HG03442 (cell line): ENCODE measurements around the gene PALM.

Experiments used
- ATAC-seq: cut with Tn5 transposase; IDR thresholded peaks from one replicate; pipeline ENCODE4 v1.9.1; 2021; ENCODE audit warnings: mild to moderate bottlenecking, moderate library complexity; ENCODE audit not compliant: unreplicated experiment

PALM gene

GRCh38 chr19:778910-779653 lies 70.3 kb downstream of the PALM start:
- ATAC-seq = no peak

DNA sequence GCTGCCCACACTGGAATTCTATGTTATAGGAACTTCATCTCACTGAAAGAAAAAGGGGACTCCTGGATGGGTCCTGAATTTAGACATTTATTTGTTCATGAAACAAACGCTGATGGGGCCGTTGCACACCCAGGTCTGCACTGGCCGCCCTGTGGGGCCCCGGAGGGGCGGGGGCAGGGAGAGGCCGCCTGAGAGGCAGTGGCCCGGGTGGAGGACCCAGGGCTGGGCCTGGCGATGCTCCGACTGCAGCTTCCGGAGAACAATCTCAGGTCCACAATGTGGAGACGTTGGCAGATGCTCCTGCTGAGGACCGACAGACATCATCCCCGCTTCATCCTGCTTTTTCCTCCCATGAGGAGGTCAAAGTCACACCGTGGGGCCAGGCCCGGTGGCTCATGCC lies 72.2 kb downstream of the PALM start:
- ATAC-seq = no peak

DNA sequence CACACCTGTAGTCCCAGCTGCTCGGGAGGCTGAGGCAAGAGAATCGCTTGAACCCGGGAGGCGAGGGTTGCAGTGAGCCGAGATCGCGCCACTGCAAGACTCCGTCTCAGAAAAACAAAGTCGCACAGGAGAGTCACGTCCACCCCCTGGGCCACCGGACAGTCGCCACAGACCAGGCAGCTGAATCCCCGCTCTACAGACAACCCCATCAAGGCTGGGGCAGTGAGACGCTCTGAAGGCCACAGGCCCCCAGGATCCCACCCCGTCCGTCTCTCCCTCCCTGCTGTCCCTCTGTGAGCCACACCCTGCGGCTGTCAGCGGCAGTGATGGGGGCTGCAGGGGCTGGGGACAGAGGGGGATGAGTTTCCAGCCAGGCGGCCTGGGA lies 73.1 kb downstream of the PALM start:
- no peak for ATAC-seq

DNA sequence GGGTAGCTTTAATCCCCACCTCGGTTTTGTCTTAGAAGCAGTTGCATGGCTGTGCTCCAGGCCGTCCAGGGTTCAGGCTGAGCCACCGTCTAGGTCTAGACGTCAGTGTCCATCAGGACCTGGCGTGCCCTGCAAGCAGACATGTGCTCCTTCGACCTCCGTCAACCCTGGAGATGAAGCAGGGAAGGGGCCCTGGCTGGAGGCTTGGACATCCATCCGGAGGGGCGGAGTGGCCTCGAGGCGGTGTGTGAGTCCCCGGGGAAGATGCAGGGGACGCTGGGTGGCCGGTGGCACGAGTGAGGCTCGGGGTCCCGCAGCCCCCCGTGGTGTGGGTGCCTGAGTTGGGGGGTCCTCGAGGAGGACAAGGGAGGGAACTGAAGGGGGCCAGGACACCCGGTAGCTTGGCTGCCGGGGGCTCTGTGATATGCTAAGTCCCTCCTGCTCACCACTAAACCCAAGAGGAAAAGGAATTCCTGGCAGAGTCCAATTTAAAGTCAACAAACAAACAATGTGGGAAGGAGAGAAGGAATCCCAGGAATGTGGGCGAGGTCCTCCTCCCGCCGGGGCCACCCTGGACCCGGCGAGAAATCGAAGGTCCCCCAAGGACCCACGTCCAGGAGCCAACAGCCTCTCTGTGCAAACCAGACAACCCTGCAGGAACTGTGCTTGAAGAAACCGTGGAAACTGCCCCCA lies 73.6 kb downstream of the PALM start:
- ATAC-seq = no peak

DNA sequence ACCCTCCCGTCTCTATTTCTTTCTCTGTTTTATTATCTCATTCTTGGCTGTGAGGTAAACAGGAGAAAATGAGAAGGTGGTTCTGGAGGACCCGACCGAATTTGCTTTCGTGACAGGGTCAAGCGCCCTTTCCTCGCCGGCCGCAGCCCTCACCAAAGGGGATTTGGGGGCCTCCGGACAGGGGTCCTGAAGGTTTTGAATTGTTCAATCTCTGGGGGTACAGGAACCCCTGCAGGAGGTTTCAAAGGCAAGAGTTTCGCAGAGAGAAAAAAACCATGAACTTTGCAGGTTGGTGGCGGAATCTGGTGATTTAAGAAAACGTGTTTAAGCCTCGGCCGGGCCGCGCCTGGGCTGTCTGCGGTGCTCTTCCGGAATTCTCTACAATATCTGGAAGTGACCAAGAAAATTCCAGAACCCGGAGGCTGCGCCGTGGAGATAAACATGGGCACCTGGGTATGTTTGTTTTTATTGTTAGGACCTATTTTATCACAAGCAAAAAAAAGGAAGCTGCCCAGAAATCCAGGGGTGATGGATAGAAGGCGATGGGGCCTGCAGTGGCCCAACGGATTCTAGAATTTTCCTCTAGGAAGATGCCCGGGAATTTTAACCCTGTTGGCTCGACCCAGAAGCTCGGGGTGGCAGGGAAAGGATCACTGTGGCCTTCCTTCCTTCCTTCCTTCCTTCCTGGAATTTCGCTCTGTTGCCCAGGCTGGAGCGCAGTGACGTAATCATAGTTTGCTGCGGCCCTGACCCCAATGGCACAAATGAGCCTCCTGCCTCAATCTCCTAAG lies 74.3 kb downstream of the PALM start:
- no peak for ATAC-seq

- ATAC-seq = no peak
These were observed 75.8 kb downstream of the PALM start for GRCh38 chr19:784541-784940.

GRCh38 chr19:787536-787935 lies 78.8 kb downstream of the PALM start:
- no peak for ATAC-seq

GRCh38 chr19:788686-788982 lies 79.9 kb downstream of the PALM start:
- no peak for ATAC-seq

- no peak for ATAC-seq
These were observed 80.4 kb downstream of the PALM start for GRCh38 chr19:788983-789700.

GRCh38 chr19:789701-790060 lies 80.9 kb downstream of the PALM start:
- no peak for ATAC-seq

GRCh38 chr19:791007-791566 lies 82.4 kb downstream of the PALM start:
- no peak for ATAC-seq

DNA sequence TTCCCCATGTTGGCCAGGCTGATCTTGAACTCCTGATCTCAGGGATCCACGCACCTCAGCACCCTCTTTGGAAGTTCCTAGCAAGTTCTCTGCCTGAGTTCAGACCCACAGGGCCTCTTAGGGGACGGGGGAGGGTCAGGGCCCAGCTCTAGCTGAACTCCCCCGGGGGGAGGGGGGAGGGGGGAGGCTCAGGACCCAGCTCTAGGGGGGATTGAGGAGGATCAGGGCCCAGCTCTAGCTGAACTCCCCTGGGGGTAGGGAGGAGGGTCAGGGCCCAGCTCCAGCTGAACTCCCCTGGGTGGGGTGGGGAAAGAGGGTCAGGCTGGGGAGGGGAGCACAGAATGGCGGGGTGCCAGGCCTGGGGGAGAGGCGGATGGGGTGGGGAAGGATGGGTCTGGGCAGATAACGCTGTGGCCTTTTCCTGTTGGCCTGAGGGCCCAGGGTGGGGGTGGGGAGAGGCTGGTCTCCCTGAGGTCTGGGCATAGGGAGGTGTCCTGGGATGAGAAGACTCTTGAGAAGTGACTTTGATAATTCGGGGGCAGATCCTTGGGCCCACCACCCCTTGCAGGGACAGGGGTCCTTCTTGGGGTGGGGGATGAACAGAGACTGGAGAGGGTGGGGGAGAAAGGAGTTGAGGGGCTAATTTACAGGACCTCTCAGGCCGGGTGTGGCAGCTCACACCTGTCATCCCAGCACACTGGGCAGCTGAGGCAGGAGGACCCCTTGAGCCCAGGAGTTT lies 83.0 kb downstream of the PALM start:
- no peak for ATAC-seq

GRCh38 chr19:792306-792885 lies 83.7 kb downstream of the PALM start:
- no peak for ATAC-seq

DNA sequence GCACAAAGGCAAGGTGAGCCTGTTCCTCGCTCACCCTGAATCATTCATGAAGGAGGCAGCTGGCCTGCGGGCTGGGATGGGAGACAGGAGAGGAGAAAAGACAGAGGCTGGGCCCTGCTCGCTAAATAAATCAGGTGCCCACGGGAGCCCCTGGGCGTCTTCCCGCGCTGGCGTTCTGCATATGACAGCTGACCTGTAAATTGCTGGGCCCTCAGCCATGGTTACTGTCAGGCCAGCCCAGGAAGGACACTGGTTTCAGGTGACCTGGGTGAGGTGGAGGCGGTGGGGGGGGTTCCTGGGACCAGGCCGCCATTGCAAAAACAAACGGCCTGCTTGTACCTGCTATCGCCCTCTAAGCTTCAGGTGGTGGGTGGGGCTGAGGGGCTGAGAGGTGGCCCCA lies 85.1 kb downstream of the PALM start:
- no peak for ATAC-seq

- no peak for ATAC-seq
These were observed 86.4 kb downstream of the PALM start for GRCh38 chr19:795073-795611.

GRCh38 chr19:795691-796581 lies 87.2 kb downstream of the PALM start:
- ATAC-seq = no peak

- ATAC-seq = peak; percentile 67
These were observed 88.2 kb downstream of the PALM start, which contains the start of gene PTBP1 for GRCh38 chr19:796692-797527. Gene PTBP1, plus strand, starts transcription at chr19:797452. Its CDS starts 46 bp downstream, at chr19:797498.
